CD14-positive monocyte (primary cell): ENCODE data around the gene MRPS27. TPM values are rescaled to one million over a fixed set of nuclear protein-coding genes. Genes with fewer than 3 reads are reported as not detected.
A peak's percentile ranks its signal among the peaks of the same experiment; 100 is the strongest.

Experiments used
- DNase-seq, 3 donors: peaks; one replicate each; pipeline ENCODE4 v3.0.0-alpha.2; 2011 to 2022
- H2AFZ ChIP-seq: 2 replicates; pipeline ENCODE4 v1.6.0; 2012; ENCODE audit warnings: mild to moderate bottlenecking, low read depth, low read length, inconsistent platforms; ENCODE audit not compliant: insufficient read depth, poor library complexity, severe bottlenecking
- H3K27ac ChIP-seq, 2 donors: 1 replicate in 1 of 2; 2 replicates in 1 of 2; pipeline ENCODE4 v1.5.1; 2012 to 2013; ENCODE audit warnings: low read length in 2 of 2, control low read depth in 1 of 2, inconsistent platforms in 1 of 2, low read depth in 1 of 2, mild to moderate bottlenecking in 1 of 2
- H3K27me3 ChIP-seq, 2 donors: one replicate each; pipeline versions ENCODE4 v1.6.0 to v1.6.1; 2011 to 2013; ENCODE audit warnings: low read length in 2 of 2; ENCODE audit not compliant: control insufficient read depth in 2 of 2, insufficient read depth in 2 of 2
- H3K36me3 ChIP-seq, 2 donors: replicated peaks in 1 of 2; 1 replicate in 1 of 2; 2 replicates in 1 of 2; pipeline versions ENCODE4 v1.5.1 to v1.6.1; 2012 to 2013; ENCODE audit warnings: low read length in 2 of 2, control low read depth in 1 of 2, inconsistent platforms in 1 of 2, mild to moderate bottlenecking in 1 of 2; ENCODE audit not compliant: insufficient read depth in 2 of 2, control insufficient read depth in 1 of 2
- H3K4me1 ChIP-seq, 2 donors: 1 replicate in 1 of 2; 2 replicates in 1 of 2; pipeline versions ENCODE4 v1.5.1 to v1.6.1; 2012 to 2013; ENCODE audit warnings: low read length in 2 of 2, control low read depth in 1 of 2, inconsistent platforms in 1 of 2, mild to moderate bottlenecking in 1 of 2, moderate library complexity in 1 of 2; ENCODE audit not compliant: insufficient read depth in 2 of 2, control insufficient read depth in 1 of 2
- H3K4me2 ChIP-seq: replicated peaks from 2 replicates; pipeline ENCODE3; 2012; ENCODE audit warnings: low read length, moderate library complexity, mild to moderate bottlenecking; ENCODE audit not compliant: poor library complexity, severe bottlenecking; ENCODE audit errors: extremely low read depth
- H3K4me3 ChIP-seq, 3 experiments: fragments of 200-600 bp in 1 of 3; sonication (generic) in 1 of 3; replicated peaks in 1 of 3; 1 replicate in 2 of 3; 2 replicates in 1 of 3; pipeline ENCODE4 v1.5.1; 2011 to 2013; ENCODE audit warnings: low read length in 3 of 3, mild to moderate bottlenecking in 3 of 3, control low read depth in 2 of 3, low read depth in 2 of 3, inconsistent platforms in 1 of 3, moderate library complexity in 1 of 3
- H3K79me2 ChIP-seq: 2 replicates; pipeline ENCODE4 v1.6.0; 2012; ENCODE audit warnings: mild to moderate bottlenecking, control low read depth, inconsistent platforms, low read length, moderate library complexity; ENCODE audit not compliant: insufficient read depth
- H3K9ac ChIP-seq: 2 replicates; pipeline ENCODE4 v1.6.0; 2017; ENCODE audit warnings: low read length, mild to moderate bottlenecking; ENCODE audit not compliant: insufficient read depth, poor library complexity, severe bottlenecking
- H3K9me3 ChIP-seq, 2 donors: replicated peaks in 1 of 2; 1 replicate in 1 of 2; 2 replicates in 1 of 2; pipeline versions ENCODE4 v1.5.1 to v1.6.1; 2012 to 2013; ENCODE audit warnings: low read length in 2 of 2, control low read depth in 1 of 2; ENCODE audit not compliant: control insufficient read depth in 1 of 2, insufficient read depth in 1 of 2
- H4K20me1 ChIP-seq: 2 replicates; pipeline ENCODE4 v1.6.0; 2012; ENCODE audit warnings: mild to moderate bottlenecking, low read length, control low read depth, moderate library complexity; ENCODE audit not compliant: insufficient read depth
- H3K27ac Mint-ChIP-seq, 7 donors: one replicate each; pipeline ENCODE4 v1.8.0; 2020; ENCODE audit warnings: mild to moderate bottlenecking in 7 of 7, mixed read lengths in 7 of 7, moderate library complexity in 6 of 7, inconsistent platforms in 2 of 7
- H3K27me3 Mint-ChIP-seq, 3 donors: one replicate each; pipeline ENCODE4 v1.8.0; 2021 to 2022; ENCODE audit warnings: low read depth in 3 of 3, mild to moderate bottlenecking in 3 of 3, mixed read lengths in 3 of 3, moderate library complexity in 3 of 3, inconsistent platforms in 1 of 3
- H3K36me3 Mint-ChIP-seq, 2 donors: one replicate each; pipeline ENCODE4 v1.8.0; 2020; ENCODE audit warnings: mixed read lengths in 2 of 2, inconsistent platforms in 1 of 2, mild to moderate bottlenecking in 1 of 2
- H3K4me1 Mint-ChIP-seq: one replicate; pipeline ENCODE4 v1.8.0; 2020; ENCODE audit warnings: mild to moderate bottlenecking, mixed read lengths
- H3K4me3 Mint-ChIP-seq, 2 donors: one replicate each; pipeline ENCODE4 v1.8.0; 2020; ENCODE audit warnings: mild to moderate bottlenecking in 2 of 2, mixed read lengths in 2 of 2, moderate library complexity in 1 of 2
- H3K9me3 Mint-ChIP-seq, 7 donors: one replicate each; pipeline ENCODE4 v1.8.0; 2020 to 2022; ENCODE audit warnings: mixed read lengths in 7 of 7, mild to moderate bottlenecking in 6 of 7, moderate library complexity in 6 of 7, inconsistent platforms in 2 of 7
- CTCF ChIP-seq: fragments of 200-600 bp; IDR thresholded peaks from one replicate; pipeline ENCODE4 v1.8.0; 2022; ENCODE audit warnings: antibody characterized with exemption, mild to moderate bottlenecking
- WGBS: methylation state at CpG from one replicate; pipeline ENCODE4 v1.1.5; 2013; ENCODE audit warnings: missing lambda C conversion rate; ENCODE audit not compliant: insufficient coverage; 5-methylcytosine and 5-hydroxymethylcytosine counted together
- intact Hi-C, 2 donors: fragments of 100-400 bp; cut with micrococcal nuclease; formaldehyde crosslinking; loops; one replicate each; pipeline versions ENCODE4 v1.15.0 to v1.15.1; 2023
- polyA plus RNA-seq, 3 donors: library from polyadenylated mRNA; depleted of rRNA in 1 of 3; unstranded in 2 of 3; stranded (reverse) in 1 of 3; fragments of 300-500 nt in 2 of 3; fragments of >200 nt in 1 of 3; fragmentation: Illumina TruSeq in 2 of 3; gene quantifications; 1 replicate in 2 of 3; 2 replicates in 1 of 3; pipeline ENCODE4 v1.2.3, GENCODE V29; 2012 to 2021

The MRPS27 gene
- polyA plus RNA-seq, 3 donors = 13.3 to 19.2 (median 15.3) TPM

GRCh38 chr5:72337159-72337558 lies 17.1 kb upstream of the MRPS27 start:
- Mint-ChIP-seq H3K36me3 (peaks cover 52 to 64% of the 10 kb centered on the region in 2 donors), H3K27me3 (no peaks in the 10 kb centered on the region), H3K9me3 (peaks cover 0 to 3% (median 0%) of the 10 kb centered on the region in 7 donors), H3K27ac (no peak overlapping the region), H3K4me3 (no peak overlapping the region), H3K4me1 (no peaks in the 10 kb centered on the region)
- no peak overlapping the region for H3K4me3 ChIP-seq
- H3K4me1 ChIP-seq = no peaks in the 10 kb centered on the region
- H3K27me3 ChIP-seq = no peaks in the 10 kb centered on the region
- 100% methylated on average over 1 of the region's 1 CpG for WGBS
- intact Hi-C loops = no loop called here
- H3K27ac ChIP-seq = no peak overlapping the region
- no peak overlapping the region for H3K4me2 ChIP-seq
- no peak overlapping the region for H2AFZ ChIP-seq
- no peaks in the 10 kb centered on the region for H3K79me2 ChIP-seq
- no peak overlapping the region for H3K9ac ChIP-seq
- DNase-seq = no peak
- H3K36me3 ChIP-seq = peaks cover 22 to 48% of the 10 kb centered on the region in 2 donors
- no peaks in the 10 kb centered on the region for H3K9me3 ChIP-seq
- no peak for TF ChIP-seq CTCF
- H4K20me1 ChIP-seq = no peaks in the 10 kb centered on the region

GRCh38 chr5:72330712-72331111 lies 10.7 kb upstream of the MRPS27 start:
- Mint-ChIP-seq H3K36me3 (peaks cover 59 to 60% of the 10 kb centered on the region in 2 donors), H3K27ac (peak overlapping the region in 1 of 7 donors; percentile 52), H3K4me1 (no peaks in the 10 kb centered on the region), H3K4me3 (no peak overlapping the region), H3K27me3 (no peaks in the 10 kb centered on the region), H3K9me3 (peaks cover 0 to 3% (median 0%) of the 10 kb centered on the region in 7 donors)
- Histone ChIP-seq H3K9ac (no peak overlapping the region), H2AFZ (no peak overlapping the region), H3K36me3 (peaks cover 16 to 59% of the 10 kb centered on the region in 2 donors), H3K27me3 (no peaks in the 10 kb centered on the region), H3K4me2 (no peak overlapping the region), H4K20me1 (no peaks in the 10 kb centered on the region), H3K27ac (no peak overlapping the region), H3K9me3 (no peaks in the 10 kb centered on the region), H3K4me1 (no peaks in the 10 kb centered on the region), H3K79me2 (no peaks in the 10 kb centered on the region), H3K4me3 (no peak overlapping the region)
- no peak for DNase-seq
- TF ChIP-seq CTCF = no peak
- intact Hi-C loops = no loop called here
- WGBS = no CpG with 5 or more reads among the region's 1 CpG
